GM12865 (cell line): Measurements from ENCODE around the gene YWHAE.

Experiments used
- DNase-seq: peaks from one replicate; pipeline ENCODE4 v3.0.0; 2010; ENCODE audit warnings: low read depth
- H3K4me3 ChIP-seq: 2 replicates; pipeline ENCODE4 v1.5.1; 2011; ENCODE audit warnings: mild to moderate bottlenecking, low read depth, low read length, control low read depth
- CTCF ChIP-seq: IDR thresholded peaks from 2 replicates; pipeline ENCODE4 v1.5.1; 2011; ENCODE audit warnings: low read length, control low read depth, low read depth, inconsistent platforms; ENCODE audit not compliant: insufficient read depth; ENCODE audit errors: missing control alignments

Gene YWHAE

GRCh38 chr17:1300371-1300905, 99.6 kb downstream of the YWHAE start:
- no peak overlapping the region for H3K4me3 ChIP-seq
- no peak for TF ChIP-seq CTCF
- no peak for DNase-seq

- no peak overlapping the region for H3K4me3 ChIP-seq
- no peak for TF ChIP-seq CTCF
- DNase-seq = no peak
Observed at GRCh38 chr17:1299552-1300370, 100.3 kb downstream of the YWHAE start.

- no peak for TF ChIP-seq CTCF
- DNase-seq = no peak
- no peak overlapping the region for H3K4me3 ChIP-seq
Observed at GRCh38 chr17:1298606-1299005, 101.4 kb downstream of the YWHAE start.
